Panc1 (cell line): ENCODE data around the gene ABCB8.

ENCODE experiments used
- CTCF ChIP-seq: fragments of 450-650 bp; IDR thresholded peaks from 2 replicates; pipeline ENCODE4 v1.5.1; 2017; ENCODE audit warnings: mild to moderate bottlenecking
- TCF7L2 ChIP-seq: IDR thresholded peaks from 2 replicates; pipeline ENCODE4 v1.6.1; 2011; ENCODE audit warnings: mild to moderate bottlenecking, low read depth, low read length, inconsistent platforms

GRCh38 chr7:151015967-151016366, 12.3 kb upstream of the ABCB8 start:
- TF ChIP-seq CTCF (no peak), TCF7L2 (no peak)
